DMS114 treated with DMSO at 0.1 percent for 48 hours (cell line): Measurements from ENCODE around the gene KLK5.
"Not testable (repeated sequence)": the region's sequence is repeated elsewhere in the genome, so short reads cannot be mapped to it uniquely, and the experiment has no call there.

Source experiments
- DNase-seq: peaks from one replicate; lab custom pipeline; 2025; ENCODE audit not compliant: unreplicated experiment; lab: John Stamatoyannopoulos, UW

Gene KLK5, protein sequence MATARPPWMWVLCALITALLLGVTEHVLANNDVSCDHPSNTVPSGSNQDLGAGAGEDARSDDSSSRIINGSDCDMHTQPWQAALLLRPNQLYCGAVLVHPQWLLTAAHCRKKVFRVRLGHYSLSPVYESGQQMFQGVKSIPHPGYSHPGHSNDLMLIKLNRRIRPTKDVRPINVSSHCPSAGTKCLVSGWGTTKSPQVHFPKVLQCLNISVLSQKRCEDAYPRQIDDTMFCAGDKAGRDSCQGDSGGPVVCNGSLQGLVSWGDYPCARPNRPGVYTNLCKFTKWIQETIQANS

DNA sequence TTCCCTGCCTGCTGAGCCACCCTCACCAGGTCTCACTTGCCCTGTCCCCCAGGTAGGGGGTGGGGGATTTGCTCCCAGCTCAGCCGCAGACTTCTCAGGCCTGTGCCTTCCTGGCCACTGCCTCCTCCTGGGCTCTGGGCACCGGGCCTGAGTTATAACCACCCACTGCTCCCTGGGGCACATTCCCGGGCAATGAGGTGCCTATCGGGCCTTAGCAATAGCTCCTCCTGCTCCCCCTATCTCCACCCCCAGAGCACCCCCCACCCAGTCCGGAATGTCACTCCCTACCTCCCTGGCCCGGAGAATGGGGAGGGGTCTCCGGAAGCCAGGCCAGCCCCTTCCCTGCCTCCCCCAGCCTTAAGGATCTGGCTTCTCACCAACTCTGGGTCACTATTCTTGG, at the start of gene KLK5:
Gene KLK5 (minus strand): TSS at position 129 of the 400 bp plus-strand sequence. CDS start 381 bp downstream, outside the sequence.
- DNase-seq = no peak

DNA sequence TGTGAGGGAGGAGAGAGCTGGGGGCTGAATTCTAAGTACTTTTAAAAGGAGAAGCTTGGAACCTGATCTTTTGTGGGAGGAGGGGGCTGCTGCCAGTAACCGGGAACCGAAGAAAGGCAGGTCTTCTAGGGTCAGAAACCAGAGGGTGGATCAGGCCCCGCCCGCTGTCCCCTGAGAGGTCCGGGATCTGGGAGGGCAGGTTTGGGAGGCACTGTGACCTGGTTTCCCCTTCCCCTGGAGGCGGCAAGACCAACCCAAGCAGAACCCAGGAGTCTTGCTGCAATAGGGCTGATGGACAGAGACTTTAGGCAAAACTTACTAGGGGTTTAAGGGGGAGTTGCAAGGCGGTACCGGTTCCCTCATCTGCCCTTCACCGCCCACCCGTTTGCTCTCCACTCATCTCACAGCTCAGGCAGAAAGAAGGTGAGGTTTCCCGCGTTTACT, 49.3 kb upstream of the KLK5 start:
- no peak for DNase-seq

DNA sequence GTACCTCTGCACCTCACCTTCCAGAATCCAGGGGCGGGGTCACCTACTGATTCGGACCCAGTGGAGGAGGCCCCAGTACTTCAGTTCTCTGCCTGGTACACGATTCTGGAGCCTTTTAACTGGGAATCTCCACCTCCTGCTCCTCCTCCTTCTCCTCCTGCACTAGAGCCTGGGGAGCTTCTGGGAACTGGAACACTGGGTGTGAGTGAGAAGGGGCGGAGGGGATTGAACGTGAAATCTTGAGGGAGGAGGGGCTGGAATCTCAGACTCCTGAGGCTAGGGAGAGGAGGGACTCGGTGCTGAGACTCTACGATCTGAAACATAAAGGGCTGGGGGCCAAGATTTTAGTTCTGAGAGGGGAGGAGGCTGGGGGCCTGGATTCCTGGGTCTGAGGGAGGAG, 48.7 kb upstream of the KLK5 start, which contains the start of gene KLK8:
Gene KLK8 (minus strand): TSS at position 90 of the 400 bp plus-strand sequence. CDS start 437 bp downstream, outside the sequence.
- DNase-seq = no peak

DNA sequence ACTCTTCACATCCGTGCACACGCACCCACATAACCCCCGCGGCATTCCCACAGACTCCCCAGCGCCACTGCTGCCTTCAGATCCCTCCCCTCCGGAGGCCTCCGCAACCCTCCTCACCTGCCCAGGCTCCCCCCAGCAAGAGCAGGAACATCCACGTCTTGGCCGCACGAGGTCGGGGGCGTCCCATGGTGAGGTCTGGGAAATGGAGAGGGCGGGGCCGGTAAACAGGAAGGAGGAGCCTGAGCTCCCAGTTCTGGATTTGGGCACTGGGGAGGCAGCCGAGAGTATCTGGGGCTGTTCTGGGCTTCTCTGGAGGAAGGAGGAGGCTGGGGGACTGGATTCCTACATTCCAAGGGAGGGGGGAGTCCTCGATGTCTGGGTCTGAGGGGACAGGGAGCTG, 48.1 kb upstream of the KLK5 start:
- no peak for DNase-seq

DNA sequence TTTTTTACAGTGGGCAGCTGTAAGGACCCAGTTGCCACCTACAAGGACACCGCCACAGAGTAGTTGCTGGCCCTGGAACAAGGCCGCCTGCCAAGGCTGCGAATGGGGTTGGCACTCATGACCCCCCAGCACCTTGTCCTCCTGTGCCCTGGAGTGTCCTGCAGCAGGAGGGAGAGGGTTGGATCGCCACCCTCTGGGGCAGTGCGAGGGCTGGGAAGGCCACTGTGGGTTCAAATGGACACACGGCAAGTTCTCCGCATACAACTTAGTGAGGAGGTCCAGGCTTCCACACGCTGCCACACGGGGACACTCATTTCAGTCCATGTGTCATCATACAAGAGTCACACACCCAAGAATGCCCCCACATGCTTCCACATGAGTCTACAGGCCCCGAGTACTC, 47.6 kb upstream of the KLK5 start:
- DNase-seq = no peak

DNA sequence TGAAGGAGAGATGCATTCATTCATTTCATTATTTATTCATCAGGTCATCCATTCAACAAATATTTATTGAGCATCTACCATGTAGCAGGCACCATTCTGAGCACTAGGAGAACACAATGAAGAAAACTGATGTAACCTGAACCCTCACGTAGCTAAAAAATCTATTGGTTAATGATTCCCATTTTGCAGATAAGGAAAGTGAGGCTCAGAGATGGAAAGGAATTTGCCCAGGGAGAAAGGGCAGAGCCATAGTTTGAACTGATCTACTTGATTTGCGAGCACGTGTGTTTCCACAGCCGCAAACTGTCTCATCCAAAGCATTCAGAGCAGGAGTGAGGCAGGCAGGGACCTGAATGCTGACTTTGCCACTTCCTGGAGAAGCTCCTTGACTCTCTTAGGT, 45.8 kb upstream of the KLK5 start:
- no peak for DNase-seq

DNA sequence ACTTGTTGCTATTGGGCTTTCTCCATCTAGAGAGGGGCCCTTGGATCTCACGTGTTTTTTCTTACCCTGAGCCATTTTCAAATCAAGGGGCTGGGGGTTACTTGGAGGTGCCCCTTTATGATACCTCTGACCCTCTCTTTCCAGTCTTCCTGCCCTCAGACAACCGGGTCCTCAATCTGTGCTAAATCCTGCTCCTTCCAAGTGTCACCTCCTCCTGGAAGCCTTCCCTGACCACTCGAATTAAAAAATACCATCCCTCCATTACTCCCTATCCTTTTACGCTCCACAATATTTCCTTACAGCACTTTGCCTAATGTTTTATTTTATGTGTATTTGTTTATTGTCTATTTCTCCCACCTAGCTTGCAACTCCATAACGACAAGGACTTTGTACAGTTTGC, 45.2 kb upstream of the KLK5 start:
- no peak for DNase-seq

DNA sequence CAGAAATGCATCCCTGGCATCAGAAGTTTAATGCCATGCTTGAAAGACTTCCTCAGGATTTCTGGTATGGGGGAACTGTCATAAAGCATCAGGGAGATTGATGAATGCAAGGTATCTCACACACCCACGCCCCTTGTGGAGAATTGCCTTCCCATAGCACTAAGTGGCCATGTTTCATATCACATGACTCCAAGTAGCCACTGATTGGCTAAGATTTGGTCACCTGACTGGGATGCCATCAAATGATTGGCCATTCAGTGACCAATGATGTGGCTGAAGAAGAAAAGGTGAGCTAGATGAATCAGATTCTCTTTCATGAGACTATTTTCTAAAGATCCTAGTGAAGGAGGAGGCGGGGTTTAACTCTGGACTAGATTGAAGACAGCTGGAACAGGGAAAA, 41.3 kb upstream of the KLK5 start:
- no peak for DNase-seq

DNA sequence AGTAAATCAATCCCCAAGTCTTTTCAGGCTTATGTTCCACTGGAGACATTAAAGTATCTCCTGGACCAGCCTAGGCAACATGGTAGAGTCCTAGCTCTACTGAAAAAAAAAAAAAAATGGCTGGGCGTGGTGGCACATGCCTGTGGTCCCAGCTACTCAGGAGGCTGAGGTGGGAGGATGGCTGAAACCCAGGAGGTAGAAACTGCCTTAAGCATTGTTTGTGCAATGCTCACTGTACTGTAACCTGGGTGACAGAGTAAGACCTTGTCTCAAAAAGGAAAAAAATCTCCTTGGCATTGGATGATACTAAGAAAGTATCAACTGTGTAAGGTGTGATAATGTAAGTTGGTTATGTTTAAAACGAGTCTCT, 39.8 kb upstream of the KLK5 start:
- DNase-seq = no peak

DNA sequence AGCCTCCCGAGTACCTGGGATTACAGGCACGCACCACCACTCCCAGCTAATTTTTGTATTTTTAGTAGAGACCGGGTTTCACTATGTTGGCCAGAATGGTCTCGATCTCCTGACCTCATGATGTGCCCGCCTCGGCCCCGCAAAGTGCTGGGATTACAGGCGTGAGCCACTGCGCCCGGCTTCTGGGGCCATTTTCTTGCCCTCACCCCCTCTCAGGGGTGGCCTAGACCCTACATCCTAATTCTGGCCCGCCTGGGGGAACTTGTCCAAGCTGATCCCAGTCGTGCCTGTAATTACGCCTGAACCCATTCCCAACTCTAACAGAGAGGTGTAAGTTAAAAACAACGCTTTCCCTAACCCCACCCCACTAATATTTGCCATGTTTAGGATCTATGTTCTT, 31.6 kb upstream of the KLK5 start:
- not testable (repeated sequence) for DNase-seq

DNA sequence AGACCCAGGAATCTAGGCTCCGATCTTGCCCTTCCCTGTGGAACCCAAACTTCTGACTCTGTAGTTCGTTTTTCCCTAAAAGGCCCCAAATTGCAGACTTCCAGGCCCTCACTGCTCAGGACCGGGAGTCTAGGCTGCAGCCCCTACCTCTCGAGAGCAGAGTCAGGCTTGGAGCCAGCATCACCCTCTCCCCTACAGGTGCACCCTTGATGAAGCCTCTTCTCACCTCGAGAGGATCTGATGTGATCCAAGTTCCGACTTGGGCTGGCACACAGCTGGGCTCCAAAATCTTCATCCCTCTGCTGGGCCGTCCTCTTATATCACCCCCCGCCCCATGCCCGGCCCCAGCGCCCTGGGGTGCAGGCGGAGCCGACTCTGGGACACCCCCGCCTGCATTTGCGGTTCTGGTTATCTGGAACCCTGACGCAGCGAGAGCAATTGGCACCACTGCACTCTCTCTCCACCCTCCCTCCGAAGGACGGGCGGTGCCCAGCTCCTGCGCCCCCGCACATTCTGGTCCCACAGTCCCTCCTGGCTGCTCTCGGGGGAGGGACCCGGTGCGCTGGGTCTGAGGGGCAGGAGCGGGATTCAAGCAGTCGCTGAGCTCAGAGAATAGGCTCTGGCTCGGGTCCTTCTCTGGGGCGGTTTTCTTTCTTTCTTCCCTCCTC, 30.9 kb upstream of the KLK5 start, which contains the start of gene KLK7:
Gene KLK7 (minus strand): TSS at position 293 of the 668 bp plus-strand sequence. CDS start 1,518 bp downstream, outside the sequence.
- DNase-seq = no peak

DNA sequence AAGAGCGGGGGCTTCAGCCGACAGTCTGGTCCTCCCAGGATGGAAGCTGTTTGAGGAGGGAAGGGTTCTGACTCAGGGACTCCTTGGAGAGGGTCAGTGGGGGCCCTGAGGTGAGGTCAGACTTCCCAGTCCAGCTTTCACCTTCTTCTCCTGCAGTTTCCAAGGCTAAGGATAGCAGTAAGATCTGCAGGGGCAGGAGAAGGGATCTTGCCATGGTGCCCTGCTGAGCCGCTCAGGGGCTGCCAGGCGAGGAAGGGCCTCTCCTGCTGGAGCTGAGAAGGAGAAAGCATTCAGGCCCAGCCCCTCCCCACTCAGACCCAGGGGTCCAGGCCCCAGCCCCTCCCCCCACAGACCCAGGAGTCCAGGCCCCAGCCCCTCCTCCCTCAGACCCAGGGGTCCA, 29.3 kb upstream of the KLK5 start:
- DNase-seq = no peak

DNA sequence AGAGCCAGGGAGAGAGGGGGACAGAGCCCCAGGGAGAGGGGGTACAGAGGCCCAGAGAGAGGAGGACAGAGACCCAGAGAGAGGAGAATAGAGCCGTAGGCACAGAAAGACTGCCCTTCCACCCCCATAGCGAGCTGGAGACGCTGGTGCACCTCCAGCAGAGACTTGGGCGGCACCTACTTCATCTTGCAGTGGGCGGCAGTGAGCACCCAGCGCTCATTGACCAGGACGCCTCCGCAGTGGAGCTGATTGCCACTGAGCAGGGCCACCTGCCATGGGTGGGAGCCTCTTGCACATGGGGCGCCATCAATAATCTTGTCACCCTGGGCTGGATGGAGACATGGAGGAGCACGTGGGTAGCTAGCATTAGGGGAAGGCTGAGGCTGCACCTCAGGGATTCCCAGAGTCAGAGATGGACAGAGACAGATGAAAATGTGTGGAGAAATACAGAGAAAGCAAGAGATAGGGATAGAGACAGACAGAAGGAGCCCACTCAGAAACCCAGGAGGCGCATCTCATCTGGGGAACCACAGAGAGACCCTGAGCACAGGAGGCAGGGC, 28.8 kb upstream of the KLK5 start:
- no peak for DNase-seq

DNA sequence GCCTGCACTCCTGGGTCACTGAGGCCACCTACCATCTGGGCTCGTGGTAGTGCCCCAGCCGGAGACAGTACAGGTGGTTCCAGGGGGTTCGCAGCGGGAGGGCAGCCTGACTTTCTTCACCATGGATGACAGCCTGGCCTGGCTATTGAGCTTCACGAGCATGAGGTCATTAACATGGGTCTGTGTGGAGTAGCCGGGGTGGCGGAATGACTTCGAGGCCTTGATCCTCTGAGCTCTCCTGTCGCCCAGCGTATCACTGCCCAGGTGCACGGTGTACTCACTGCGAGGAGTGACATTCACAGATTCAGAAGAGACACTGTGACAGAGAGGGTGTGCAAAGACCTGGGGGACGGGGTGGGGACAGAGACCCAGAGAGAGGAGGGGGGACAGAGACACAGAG, 27.4 kb upstream of the KLK5 start:
- no peak for DNase-seq

DNA sequence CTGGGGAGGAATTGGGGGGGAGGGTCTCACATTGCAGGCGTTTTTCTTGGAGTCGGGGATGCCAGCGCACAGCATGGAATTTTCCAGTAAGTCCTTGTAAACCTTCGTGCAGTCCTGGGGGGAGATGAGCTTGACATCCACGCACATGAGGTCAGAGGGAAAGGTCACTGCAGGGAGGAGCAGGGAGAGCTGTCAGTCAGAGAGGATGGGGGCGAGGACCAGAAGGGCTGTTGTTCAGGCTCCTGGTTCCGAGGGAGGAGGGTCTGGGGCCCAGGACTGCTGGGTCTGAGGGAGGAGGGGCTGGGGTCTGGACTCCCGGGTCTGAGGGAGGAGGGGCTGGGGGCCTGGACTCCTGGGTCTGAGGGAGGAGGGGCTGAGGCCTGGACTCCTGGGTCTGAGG, 26.9 kb upstream of the KLK5 start:
- DNase-seq = no peak

DNA sequence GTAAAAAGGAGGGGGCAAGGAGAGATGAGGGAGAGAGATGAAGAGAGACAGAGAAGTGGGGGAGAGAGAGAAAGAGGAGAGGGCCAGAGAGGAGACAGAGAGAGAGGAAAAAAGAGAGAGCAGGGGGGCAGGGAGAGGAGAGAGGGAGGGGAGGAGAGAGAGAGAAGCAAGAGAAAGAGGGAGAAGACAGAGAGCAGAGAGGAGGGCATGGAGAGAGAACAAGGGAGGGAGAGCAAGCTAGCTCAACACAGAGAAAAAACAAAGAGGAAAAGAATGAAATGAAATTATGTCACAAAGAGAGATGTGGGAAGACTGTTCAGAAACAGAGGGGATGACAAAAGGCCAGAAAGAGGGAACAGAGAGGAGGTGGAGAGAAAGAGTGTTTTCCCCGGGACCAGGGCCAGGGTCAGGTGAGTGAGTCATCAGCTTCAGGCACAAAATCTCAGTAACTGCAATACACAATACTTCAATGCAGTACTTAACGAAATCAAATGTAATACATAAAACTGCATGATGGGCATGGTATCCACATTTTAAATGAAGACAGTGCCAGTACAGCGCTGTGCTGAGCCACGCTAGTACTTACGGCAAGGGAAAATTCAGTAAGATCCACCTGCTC, 26.0 kb upstream of the KLK5 start:
- DNase-seq = no peak

DNA sequence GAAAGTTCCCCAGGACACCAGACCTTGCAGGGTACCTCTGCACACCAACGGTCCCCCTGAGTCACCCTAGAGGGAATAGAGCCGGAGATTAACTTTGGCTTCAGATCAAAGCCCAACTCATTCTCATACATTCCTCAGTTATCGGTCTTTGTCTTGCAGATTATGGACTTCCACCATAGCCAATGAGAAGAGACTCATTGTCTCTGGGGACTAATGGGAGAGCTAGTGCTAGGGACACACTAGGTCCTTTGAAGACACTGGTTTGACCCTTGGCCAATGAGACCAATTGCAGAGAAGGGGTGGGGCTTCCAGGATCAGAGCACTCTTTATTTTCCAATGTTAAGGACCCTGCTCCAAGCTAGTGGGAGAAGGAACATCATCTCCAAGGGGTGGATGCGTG, 24.8 kb upstream of the KLK5 start:
- DNase-seq = no peak

DNA sequence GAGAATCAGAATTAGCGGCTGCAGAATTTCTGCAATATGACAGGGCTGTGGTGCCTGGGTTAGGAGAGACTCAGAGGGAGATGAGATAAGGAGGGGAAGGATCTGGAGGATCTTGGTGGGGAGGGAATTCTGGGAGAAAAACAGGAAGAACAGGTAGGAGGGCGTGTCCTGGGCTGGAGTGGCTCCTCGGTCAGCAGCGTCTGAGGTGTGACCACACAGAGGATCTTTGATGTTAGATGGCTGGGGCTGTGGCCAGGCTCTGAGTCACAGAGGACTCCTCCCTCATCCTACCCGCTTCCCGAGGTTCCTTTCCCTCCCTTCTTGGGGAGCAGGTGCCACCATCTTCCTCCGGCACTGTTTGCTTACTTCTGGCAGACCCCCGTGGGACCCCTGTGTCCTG, 22.9 kb upstream of the KLK5 start:
- no peak for DNase-seq

DNA sequence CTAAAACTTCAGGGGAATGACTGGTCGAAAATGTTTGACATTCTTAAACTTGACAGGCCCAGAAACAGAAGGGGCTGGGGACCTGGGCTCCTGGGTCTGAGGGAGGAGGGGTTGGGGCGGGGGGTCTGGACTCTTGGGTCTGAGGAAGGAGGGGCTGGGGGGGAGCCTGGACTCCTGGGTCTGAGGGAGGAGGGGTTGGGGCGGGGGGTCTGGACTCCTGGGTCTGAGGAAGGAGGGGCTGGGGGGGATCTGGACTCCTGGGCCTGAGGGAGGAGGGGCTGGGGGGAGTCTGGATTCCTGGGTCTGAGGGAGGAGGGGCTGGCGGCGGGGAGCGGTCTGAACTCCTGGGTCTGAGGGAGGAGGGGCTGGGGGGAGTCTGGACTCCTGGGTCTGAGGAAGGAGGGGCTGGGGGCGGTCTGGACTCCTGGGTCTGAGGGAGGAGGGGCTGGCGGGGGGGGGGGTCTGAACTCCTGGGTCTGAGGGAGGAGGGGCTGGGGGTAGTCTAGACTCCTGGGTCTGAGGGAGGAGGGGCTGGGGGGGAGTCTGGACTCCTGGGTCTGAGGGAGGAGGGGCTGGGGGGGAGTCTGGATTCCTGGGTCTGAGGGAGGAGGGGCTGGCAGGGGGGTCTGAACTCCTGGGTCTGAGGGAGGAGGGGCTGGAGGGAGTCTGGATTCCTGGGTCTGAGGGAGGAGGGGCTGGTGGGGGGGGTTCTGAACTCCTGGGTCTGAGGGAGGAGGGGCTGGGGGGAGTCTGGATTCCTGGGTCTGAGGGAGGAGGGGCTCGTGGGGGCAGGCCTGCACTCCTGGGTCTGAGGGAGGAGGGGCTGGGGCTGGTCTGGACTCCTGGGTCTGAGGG, 22.1 kb upstream of the KLK5 start:
- DNase-seq = no peak

DNA sequence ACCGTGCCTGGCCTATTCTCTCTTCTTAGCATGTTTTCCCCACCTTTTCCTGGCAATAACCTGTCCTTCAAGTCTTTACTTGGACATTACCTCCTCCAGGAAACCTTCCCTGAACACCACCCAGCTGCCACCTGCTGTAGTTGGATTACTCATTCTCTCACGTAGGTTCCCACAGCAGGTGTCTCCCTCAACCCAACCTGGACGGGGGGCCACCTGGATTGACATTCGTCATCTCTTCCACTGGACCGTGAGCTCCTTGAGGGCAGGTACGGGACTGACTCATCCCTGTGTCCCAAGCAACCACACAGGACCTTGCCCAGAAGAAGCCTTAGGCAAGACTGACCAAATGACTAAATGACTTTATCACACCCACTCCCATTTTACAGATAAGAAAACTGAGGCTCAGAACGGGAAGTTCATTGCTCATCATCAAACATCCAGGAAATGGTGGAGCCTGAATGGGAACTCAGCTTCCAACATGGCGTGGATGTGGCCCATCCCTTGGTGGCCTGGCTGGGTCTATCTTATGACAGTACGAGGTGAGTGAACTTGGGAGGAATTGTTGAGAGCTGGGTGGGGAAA, 20.0 kb upstream of the KLK5 start:
- DNase-seq = no peak

DNA sequence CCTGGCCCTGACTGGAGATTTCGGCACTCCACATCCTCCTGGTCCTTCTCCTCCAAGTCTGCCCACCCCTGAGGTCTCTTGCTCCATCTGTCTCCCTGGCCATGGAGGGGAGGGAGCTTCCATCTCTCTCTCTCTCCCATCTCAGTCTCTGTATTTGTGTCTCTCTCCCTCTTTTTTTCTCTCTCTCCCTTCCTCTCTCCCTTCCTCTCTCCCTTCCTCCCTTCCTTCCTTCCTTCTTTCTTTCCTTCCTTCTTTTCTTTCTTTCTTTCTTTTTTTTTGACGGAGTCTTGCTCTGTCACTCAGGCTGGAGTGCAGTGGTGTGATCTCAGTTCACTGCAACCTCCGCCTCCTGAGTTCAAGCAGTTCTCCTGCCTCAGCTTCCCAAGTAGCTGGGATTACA, 17.0 kb upstream of the KLK5 start:
- not testable (repeated sequence) for DNase-seq
